Kidney epithelial cell (primary cell): ENCODE data around the gene SDCCAG8. TPM values are rescaled to one million over a fixed set of nuclear protein-coding genes. Genes with fewer than 3 reads are reported as not detected.

Source experiments
- DNase-seq: peaks from one replicate; pipeline ENCODE4 v3.0.0-alpha.2; 2010; ENCODE audit warnings: low read depth
- H3K27me3 ChIP-seq: 2 replicates; pipeline ENCODE4 v1.6.0; 2011; ENCODE audit warnings: low read length; ENCODE audit not compliant: control insufficient read depth, insufficient read depth
- H3K36me3 ChIP-seq: 2 replicates; pipeline ENCODE4 v1.5.1; 2011; ENCODE audit warnings: low read length; ENCODE audit not compliant: control insufficient read depth, insufficient read depth
- H3K4me3 ChIP-seq: 2 replicates; pipeline ENCODE4 v1.5.1; 2011; ENCODE audit warnings: low read depth, mild to moderate bottlenecking, control low read depth, low read length
- CTCF ChIP-seq: IDR thresholded peaks from 2 replicates; pipeline ENCODE4 v1.5.1; 2011; ENCODE audit warnings: mild to moderate bottlenecking, moderate library complexity, low read length, control low read depth, inconsistent platforms; ENCODE audit not compliant: insufficient read depth, poor library complexity, severe bottlenecking
- total RNA-seq: library from RNA; depleted of rRNA; stranded (reverse); fragments of >200 nt; gene quantifications from 2 replicates; pipeline ENCODE4 v1.2.3, GENCODE V29; 2015

SDCCAG8 gene
- total RNA-seq, 1 donor from 2014 or later, result 46.9 TPM

GRCh38 chr1:243523766-243524165 is 267.9 kb downstream of the SDCCAG8 start:
- no peak for TF ChIP-seq CTCF
- Histone ChIP-seq H3K27me3 (no peaks in the 10 kb centered on the region), H3K4me3 (no peak overlapping the region), H3K36me3 (no peaks in the 10 kb centered on the region)
- DNase-seq, result no peak

GRCh38 chr1:243525085-243525487 is 269.2 kb downstream of the SDCCAG8 start:
- H3K4me3 ChIP-seq, result no peak overlapping the region
- TF ChIP-seq CTCF, result no peak
- no peaks in the 10 kb centered on the region for H3K36me3 ChIP-seq
- peak; percentile 39 for DNase-seq
- H3K27me3 ChIP-seq, result no peaks in the 10 kb centered on the region

- Histone ChIP-seq H3K36me3 (no peaks in the 10 kb centered on the region), H3K27me3 (no peaks in the 10 kb centered on the region), H3K4me3 (no peak overlapping the region)
- TF ChIP-seq CTCF, result no peak
- DNase-seq, result no peak
Observed at GRCh38 chr1:243526180-243526579, 270.3 kb downstream of the SDCCAG8 start.

GRCh38 chr1:243528459-243529121 is 272.7 kb downstream of the SDCCAG8 start:
- DNase-seq, result no peak
- no peak for TF ChIP-seq CTCF
- H3K36me3 ChIP-seq, result no peaks in the 10 kb centered on the region
- H3K27me3 ChIP-seq, result no peaks in the 10 kb centered on the region
- no peak overlapping the region for H3K4me3 ChIP-seq

- no peak for TF ChIP-seq CTCF
- no peaks in the 10 kb centered on the region for H3K36me3 ChIP-seq
- no peak for DNase-seq
- H3K4me3 ChIP-seq, result no peak overlapping the region
- H3K27me3 ChIP-seq, result no peaks in the 10 kb centered on the region
Observed at GRCh38 chr1:243529512-243529911, 273.7 kb downstream of the SDCCAG8 start.

- no peak for TF ChIP-seq CTCF
- DNase-seq, result no peak
- H3K27me3 ChIP-seq, result no peaks in the 10 kb centered on the region
- H3K4me3 ChIP-seq, result no peak overlapping the region
- no peaks in the 10 kb centered on the region for H3K36me3 ChIP-seq
Observed at GRCh38 chr1:243535014-243535413, 279.2 kb downstream of the SDCCAG8 start.
